ENCODE measurements around the gene MED9.

DNA sequence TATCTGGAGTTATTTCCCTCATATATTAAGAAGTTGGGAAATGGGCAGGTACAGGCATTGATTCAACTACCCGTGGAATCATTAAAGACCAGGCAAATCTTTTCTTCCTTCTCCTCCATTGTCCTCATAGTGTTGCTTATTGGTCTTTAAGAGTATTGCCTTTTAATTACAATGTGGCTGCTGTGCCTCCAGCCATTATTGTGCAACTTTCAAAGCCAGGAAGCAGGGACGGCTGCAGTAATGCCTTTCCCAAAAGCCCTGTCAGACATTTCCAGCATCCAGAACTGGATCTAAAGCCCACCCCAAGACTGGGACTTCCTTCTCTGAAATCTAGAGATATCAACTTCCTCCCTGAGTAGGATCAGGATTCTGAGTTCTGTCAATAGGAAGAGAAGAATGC, 42.3 kb upstream of the MED9 start:
- TF ChIP-seq, protein P1, sequence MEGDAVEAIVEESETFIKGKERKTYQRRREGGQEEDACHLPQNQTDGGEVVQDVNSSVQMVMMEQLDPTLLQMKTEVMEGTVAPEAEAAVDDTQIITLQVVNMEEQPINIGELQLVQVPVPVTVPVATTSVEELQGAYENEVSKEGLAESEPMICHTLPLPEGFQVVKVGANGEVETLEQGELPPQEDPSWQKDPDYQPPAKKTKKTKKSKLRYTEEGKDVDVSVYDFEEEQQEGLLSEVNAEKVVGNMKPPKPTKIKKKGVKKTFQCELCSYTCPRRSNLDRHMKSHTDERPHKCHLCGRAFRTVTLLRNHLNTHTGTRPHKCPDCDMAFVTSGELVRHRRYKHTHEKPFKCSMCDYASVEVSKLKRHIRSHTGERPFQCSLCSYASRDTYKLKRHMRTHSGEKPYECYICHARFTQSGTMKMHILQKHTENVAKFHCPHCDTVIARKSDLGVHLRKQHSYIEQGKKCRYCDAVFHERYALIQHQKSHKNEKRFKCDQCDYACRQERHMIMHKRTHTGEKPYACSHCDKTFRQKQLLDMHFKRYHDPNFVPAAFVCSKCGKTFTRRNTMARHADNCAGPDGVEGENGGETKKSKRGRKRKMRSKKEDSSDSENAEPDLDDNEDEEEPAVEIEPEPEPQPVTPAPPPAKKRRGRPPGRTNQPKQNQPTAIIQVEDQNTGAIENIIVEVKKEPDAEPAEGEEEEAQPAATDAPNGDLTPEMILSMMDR (IDR thresholded peaks at IDR 0.05; ENCODE audit: low read length) = no peak
- TF ChIP-seq EZH2 (optimal IDR thresholded peaks at IDR 0.05; ENCODE audit: low read depth, low read length) = no peak
